HEK293 (cell line): ENCODE measurements around the gene NAALADL2.

Experiments used
- ATF2 ChIP-seq: fragments of 450-650 bp; formaldehyde crosslinking; IDR thresholded peaks from 2 replicates; pipeline ENCODE4 v1.5.1; 2016; ENCODE audit warnings: missing biosample characterization, missing genetic modification characterization, low read depth
- BCL11A ChIP-seq: fragments of 450-650 bp; formaldehyde crosslinking; IDR thresholded peaks from 2 replicates; pipeline ENCODE4 v1.5.1; 2016; ENCODE audit warnings: low read depth, missing biosample characterization, missing genetic modification characterization
- CTCF ChIP-seq: fragments of 450-650 bp; formaldehyde crosslinking; IDR thresholded peaks from 2 replicates; pipeline ENCODE4 v1.5.1; 2016; ENCODE audit warnings: missing biosample characterization, missing genetic modification characterization
- ZBTB26 ChIP-seq: fragments of 450-650 bp; formaldehyde crosslinking; optimal IDR thresholded peaks from 2 replicates; pipeline ENCODE3; 2016; ENCODE audit warnings: missing biosample characterization, mild to moderate bottlenecking, missing genetic modification characterization
- ZNF292 ChIP-seq: fragments of 450-650 bp; formaldehyde crosslinking; IDR thresholded peaks from 2 replicates; pipeline ENCODE4 v1.5.1; 2016; ENCODE audit warnings: low read depth, missing biosample characterization, missing genetic modification characterization, borderline replicate concordance
- ZNF354C ChIP-seq: fragments of 450-650 bp; formaldehyde crosslinking; IDR thresholded peaks from 2 replicates; pipeline ENCODE4 v1.5.1; 2016; ENCODE audit warnings: missing biosample characterization, missing genetic modification characterization, low read depth, borderline replicate concordance
- ZNF416 ChIP-seq: fragments of 450-650 bp; formaldehyde crosslinking; IDR thresholded peaks from 2 replicates; pipeline ENCODE4 v1.5.1; 2016; ENCODE audit warnings: missing biosample characterization, missing genetic modification characterization
- ZNF670 ChIP-seq: fragments of 450-650 bp; formaldehyde crosslinking; IDR thresholded peaks from 2 replicates; pipeline ENCODE4 v1.5.1; 2016; ENCODE audit warnings: missing biosample characterization, missing genetic modification characterization, low read depth

- TF ChIP-seq CTCF (no peak), BCL11A (tag by site-specific recombination) (no peak), ZBTB26 (tag by site-specific recombination) (no peak), ATF2 (no peak), ZNF292 (tag by site-specific recombination) (no peak), ZNF354C (tag by site-specific recombination) (no peak), ZNF670 (tag by site-specific recombination) (no peak), ZNF416 (no peak)
Measured at GRCh38 chr3:174945951-174946350, 86.8 kb downstream of the NAALADL2 start.
